K562 (cell line): ENCODE measurements around the gene CASKIN2. TPM values are rescaled to one million over a fixed set of nuclear protein-coding genes. Genes with fewer than 3 reads are reported as not detected.
A peak's percentile ranks its signal among the peaks of the same experiment; 100 is the strongest.

ENCODE experiments used
- ATAC-seq: fragments of 200-7000 bp; cut with Tn5 transposase; 3 replicates; pipeline ENCODE4 v1.9.1; 2020; ENCODE audit warnings: moderate library complexity
- BruUV-seq: library from RNA; stranded (reverse); fragments of 400-500 nt; replicated peaks from 2 replicates; lab custom pipeline; 2021; lab: Mats Ljungman, UMichigan
- CTCF ChIA-PET: fragments of 300-600 bp; formaldehyde crosslinking; extraction: SDS; loops from one replicate; lab custom pipeline; 2021; ENCODE audit warnings: low intra/inter-chr PET ratio; lab: Yijun Ruan, JAX
- POLR2A ChIA-PET: fragments of 300-600, 350-650 bp; sonication (Branson Sonifier 250); formaldehyde crosslinking; extraction: SDS; loops from one replicate; lab custom pipeline; 2021; ENCODE audit warnings: antibody characterized with exemption, inconsistent platforms; lab: Yijun Ruan, JAX
- DNase-seq, 4 experiments: peaks; one replicate each; pipeline versions ENCODE4 v3.0.0 to v3.0.0-alpha.2; 2011 to 2018; ENCODE audit warnings: low spot score in 3 of 4, mixed read lengths in 3 of 4; ENCODE audit errors: extremely low read depth in 1 of 4
- FAIRE-seq: peaks from 2 replicates; lab custom pipeline; 2011; peaks lifted over from hg19 to GRCh38; lab: Jason Lieb, UNC
- H2AFZ ChIP-seq: 2 replicates; pipeline ENCODE4 v1.6.0; 2011; ENCODE audit warnings: low read depth, low read length, control low read depth, inconsistent platforms
- H3K27ac ChIP-seq: fragments of 200-600 bp; 3 replicates; pipeline ENCODE4 v1.8.0; 2011; ENCODE audit warnings: low read depth, mild to moderate bottlenecking, control low read depth, inconsistent platforms, low read length, moderate library complexity, mixed read lengths; ENCODE audit errors: extremely low read depth
- H3K27me3 ChIP-seq, 2 experiments: fragments of 300-600 bp in 1 of 2; 2 replicates in 1 of 2; 3 replicates in 1 of 2; pipeline versions ENCODE4 v1.6.0 to v1.8.0; 2011; ENCODE audit warnings: inconsistent platforms in 2 of 2, low read length in 2 of 2, mild to moderate bottlenecking in 1 of 2, mixed read lengths in 1 of 2, moderate library complexity in 1 of 2; ENCODE audit not compliant: control insufficient read depth in 2 of 2, insufficient read depth in 2 of 2
- H3K36me3 ChIP-seq: fragments of 300-600 bp; 3 replicates; pipeline ENCODE4 v1.8.0; 2011; ENCODE audit warnings: mild to moderate bottlenecking, low read length, inconsistent platforms; ENCODE audit not compliant: control insufficient read depth, insufficient read depth
- H3K4me1 ChIP-seq, 2 experiments: fragments of 200-600 bp in 1 of 2; replicated peaks in 1 of 2; 2 replicates in 1 of 2; 3 replicates in 1 of 2; pipeline versions ENCODE4 v1.5.1 to v1.8.0; 2011; ENCODE audit warnings: inconsistent platforms in 2 of 2, low read length in 2 of 2, mild to moderate bottlenecking in 1 of 2, mixed read lengths in 1 of 2, moderate library complexity in 1 of 2; ENCODE audit not compliant: control insufficient read depth in 2 of 2, insufficient read depth in 2 of 2
- H3K4me2 ChIP-seq: 2 replicates; pipeline ENCODE4 v1.6.1; 2011; ENCODE audit warnings: low read length, control low read depth, inconsistent platforms, mixed read lengths; ENCODE audit not compliant: insufficient read depth
- H3K4me3 ChIP-seq: fragments of 200-600 bp; sonication (generic), shearing (Covaris generic); 2 replicates; pipeline ENCODE4 v1.5.1; 2016; ENCODE audit warnings: control low read depth, inconsistent platforms
- H3K79me2 ChIP-seq: fragments of 200-600 bp; 3 replicates; pipeline ENCODE4 v1.8.0; 2011; ENCODE audit warnings: low read length, inconsistent platforms; ENCODE audit not compliant: control insufficient read depth, insufficient read depth
- H3K9ac ChIP-seq, 2 experiments: 2 replicates each; pipeline versions ENCODE4 v1.6.0 to v1.6.1; 2011; ENCODE audit warnings: low read depth in 2 of 2, low read length in 2 of 2, control low read depth in 1 of 2, inconsistent platforms in 1 of 2, mild to moderate bottlenecking in 1 of 2, mixed read lengths in 1 of 2; ENCODE audit not compliant: insufficient read depth in 1 of 2
- H3K9me1 ChIP-seq: one replicate; pipeline ENCODE4 v1.6.0; 2011; ENCODE audit warnings: inconsistent platforms, mild to moderate bottlenecking, low read length, moderate library complexity; ENCODE audit not compliant: control insufficient read depth, insufficient read depth
- H3K9me3 ChIP-seq: replicated peaks from 2 replicates; pipeline ENCODE4 v1.5.1; 2011; ENCODE audit warnings: low read depth, low read length, inconsistent platforms; ENCODE audit not compliant: control insufficient read depth, insufficient read depth
- H4K20me1 ChIP-seq: replicated peaks from 2 replicates; pipeline ENCODE4 v1.6.1; 2011; ENCODE audit warnings: low read length, inconsistent platforms, mixed read lengths; ENCODE audit not compliant: control insufficient read depth, insufficient read depth
- SPI1 ChIP-seq: IDR thresholded peaks from 2 replicates; pipeline ENCODE4 v1.6.1; 2011; ENCODE audit warnings: low read depth, low read length, control low read depth, borderline replicate concordance
- TSHZ1 ChIP-seq: fragments of 250-450 bp; sonication (Bioruptor Pico); IDR thresholded peaks from 2 replicates; pipeline ENCODE4 v1.4.0; 2020; ENCODE audit warnings: mild to moderate bottlenecking, moderate library complexity
- WGBS: fragments of 100-300 bp; shearing (Covaris generic); methylation state at CpG from one replicate; pipeline ENCODE4 v1.1.6; 2016; ENCODE audit warnings: low coverage, mixed read lengths; ENCODE audit not compliant: insufficient coverage; ENCODE audit errors: missing lambda C conversion rate; 5-methylcytosine and 5-hydroxymethylcytosine counted together
- in situ Hi-C: fragments of 300-500 bp; cut with MboI; formaldehyde crosslinking; loops from 4 replicates; pipeline ENCODE4 v1.15.0; 2018; ENCODE audit warnings: inconsistent platforms, mixed read lengths
- intact Hi-C: fragments of 100-400 bp; cut with micrococcal nuclease; formaldehyde crosslinking; loops from 2 replicates; pipeline ENCODE4 v1.14.2; 2022
- polyA plus RNA-seq, 8 experiments: library from polyadenylated mRNA; depleted of rRNA in 4 of 8; stranded (reverse) in 5 of 8; unstranded in 3 of 8; fragments of >200 nt; fragmentation: Nextera tagmentation in 2 of 8; fragmentation: Illumina TruSeq in 1 of 8; extraction: Ambion mirVana in 2 of 8; extraction: Trizol in 1 of 8; gene quantifications; 2 replicates each; pipeline versions ENCODE4 v1.2.1 to v1.2.3, GENCODE V29; 2011 to 2014; ENCODE audit warnings: inconsistent platforms in 1 of 8, missing spikeins in 1 of 8
- total RNA-seq, 7 experiments: library from RNA; depleted of rRNA in 6 of 7; stranded (reverse); fragments of >200 nt in 6 of 7; fragmentation: Illumina TruSeq in 2 of 7; extraction: Trizol in 2 of 7; gene quantifications; 2 replicates each; pipeline versions ENCODE4 v1.2.1 to v1.2.3, GENCODE V29; 2011 to 2021; ENCODE audit warnings: low replicate concordance in 1 of 7

CASKIN2 gene
- total and polyA plus RNA-seq, 9 of the 15 experiments (the other 6 are each of a cell fraction or from before 2014, with no cell fraction given) = 0.01 to 12.2 (median 2.1) TPM

GRCh38 chr17:75544250-75544649 lies 28.9 kb upstream of the CASKIN2 start:
- intact Hi-C loops = no loop called here

More at GRCh38 chr17:75544250-75544649, 28.9 kb upstream of the CASKIN2 start:
- ATAC-seq (no peak), FAIRE-seq (no peak), DNase-seq (no peak)
- no peaks in the 10 kb centered on the region for H3K9me3 ChIP-seq
- TF ChIP-seq SPI1 (peak; percentile 59), TSHZ1 (no peak)
- POLR2A ChIA-PET = interaction anchor here (0.8 kb wide), 2 partner anchors 13 to 19 kb away, joined by 3 to 4 read pairs; partner anchors contain the start of gene LLGL2
- no peaks in the 10 kb centered on the region for H3K79me2 ChIP-seq
- H4K20me1 ChIP-seq = peaks cover 10% of the 10 kb centered on the region; the same call in 1 of the 2 replicates
- H3K27me3 ChIP-seq = no peaks in the 10 kb centered on the region
- no peak overlapping the region for H3K4me2 ChIP-seq
- H3K4me3 ChIP-seq = no peak overlapping the region
- H3K4me1 ChIP-seq = peaks cover 6 to 47% of the 10 kb centered on the region in 2 experiments; a peak in 3 of 5 replicates
- 67% methylated on average over 8 of the region's 8 CpGs for WGBS
- in situ Hi-C loops = no loop called here
- H3K9me1 ChIP-seq = no peaks in the 10 kb centered on the region
- no peak overlapping the region for H2AFZ ChIP-seq
- H3K9ac ChIP-seq = peak overlapping the region in 1 of 2 experiments; percentile 24; a peak in 2 of 4 replicates
- CTCF ChIA-PET = no interaction called here
- H3K36me3 ChIP-seq = no peaks in the 10 kb centered on the region
- BruUV-seq = no TSS peak
- H3K27ac ChIP-seq = no peak overlapping the region
